GM13976 (cell line): ENCODE data around the gene SLC39A13.

Experiments
- DNase-seq: peaks from one replicate; pipeline ENCODE4 v3.0.0; 2012; ENCODE audit warnings: low spot score
- CTCF ChIP-seq: IDR thresholded peaks from 2 replicates; pipeline ENCODE4 v1.5.1; 2012; ENCODE audit warnings: borderline replicate concordance, mild to moderate bottlenecking; ENCODE audit not compliant: insufficient read depth; ENCODE audit errors: extremely low read depth, missing control alignments, control extremely low read depth
- in situ Hi-C: fragments of 300-500 bp; cut with MboI; formaldehyde crosslinking; loops from one replicate; pipeline ENCODE4 v1.12.0; 2022; ENCODE audit warnings: low sequenced_read_pairs, mixed read lengths, inconsistent platforms; ENCODE audit not compliant: unreplicated experiment

SLC39A13 gene

GRCh38 chr11:47393163-47394049, 15.0 kb upstream of the SLC39A13 start:
- in situ Hi-C loops: no loop called here
- TF ChIP-seq CTCF: no peak
- peak; percentile 75 for DNase-seq

- in situ Hi-C loops: no loop called here
- DNase-seq: no peak
- no peak for TF ChIP-seq CTCF
These were observed 14.4 kb upstream of the SLC39A13 start for GRCh38 chr11:47394050-47394321.

- peak; percentile 91 for DNase-seq
- in situ Hi-C loops: no loop called here
- no peak for TF ChIP-seq CTCF
These were observed 13.8 kb upstream of the SLC39A13 start for GRCh38 chr11:47394322-47395222.

GRCh38 chr11:47395223-47396048, 13.0 kb upstream of the SLC39A13 start:
- in situ Hi-C loops: no loop called here

GRCh38 chr11:47396049-47396320, 12.4 kb upstream of the SLC39A13 start:
- DNase-seq: no peak
- no peak for TF ChIP-seq CTCF
- in situ Hi-C loops: no loop called here

More at GRCh38 chr11:47395223-47396048, 13.0 kb upstream of the SLC39A13 start:
- no peak for DNase-seq
- no peak for TF ChIP-seq CTCF

GRCh38 chr11:47398011-47398410, 10.4 kb upstream of the SLC39A13 start:
- TF ChIP-seq CTCF: no peak
- DNase-seq: no peak
- in situ Hi-C loops: no loop called here
